OCI-LY3 (cell line): ENCODE data around the gene SCIN.

Source experiments
- EZH2phosphoT487 ChIP-seq: fragments of 200-600 bp; shearing (Covaris generic); IDR thresholded peaks from 2 replicates; pipeline ENCODE4 v1.6.1; 2018; ENCODE audit warnings: antibody characterized with exemption, mixed run types, low read depth
- TF ChIP-seq, protein P1 (sequence below): fragments of 200-600, 300-600 bp; sonication (generic); IDR thresholded peaks from 2 replicates; pipeline ENCODE4 v1.5.1; 2014; ENCODE audit warnings: antibody characterized with exemption, low read length, low read depth

DNA sequence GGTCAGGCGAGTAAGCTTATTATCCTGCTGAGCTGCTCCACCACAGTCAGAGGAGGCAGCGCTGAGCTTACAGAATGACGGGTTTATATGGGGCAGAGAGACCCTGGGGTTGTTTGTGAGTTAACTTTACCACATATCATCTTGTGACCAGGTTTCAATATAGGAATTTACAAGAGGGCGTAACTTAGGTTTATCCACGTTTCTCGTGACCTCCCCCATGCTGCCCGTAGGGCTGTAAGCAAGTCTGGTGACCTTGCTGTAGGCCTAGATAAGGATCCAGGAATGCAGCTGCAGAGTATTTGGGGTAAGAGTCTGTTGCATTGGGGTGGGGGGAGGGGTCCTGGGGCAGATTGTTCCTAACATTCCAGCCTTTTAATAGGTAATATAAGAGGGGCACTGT is 24.6 kb downstream of the SCIN start:
- TF ChIP-seq, protein P1, sequence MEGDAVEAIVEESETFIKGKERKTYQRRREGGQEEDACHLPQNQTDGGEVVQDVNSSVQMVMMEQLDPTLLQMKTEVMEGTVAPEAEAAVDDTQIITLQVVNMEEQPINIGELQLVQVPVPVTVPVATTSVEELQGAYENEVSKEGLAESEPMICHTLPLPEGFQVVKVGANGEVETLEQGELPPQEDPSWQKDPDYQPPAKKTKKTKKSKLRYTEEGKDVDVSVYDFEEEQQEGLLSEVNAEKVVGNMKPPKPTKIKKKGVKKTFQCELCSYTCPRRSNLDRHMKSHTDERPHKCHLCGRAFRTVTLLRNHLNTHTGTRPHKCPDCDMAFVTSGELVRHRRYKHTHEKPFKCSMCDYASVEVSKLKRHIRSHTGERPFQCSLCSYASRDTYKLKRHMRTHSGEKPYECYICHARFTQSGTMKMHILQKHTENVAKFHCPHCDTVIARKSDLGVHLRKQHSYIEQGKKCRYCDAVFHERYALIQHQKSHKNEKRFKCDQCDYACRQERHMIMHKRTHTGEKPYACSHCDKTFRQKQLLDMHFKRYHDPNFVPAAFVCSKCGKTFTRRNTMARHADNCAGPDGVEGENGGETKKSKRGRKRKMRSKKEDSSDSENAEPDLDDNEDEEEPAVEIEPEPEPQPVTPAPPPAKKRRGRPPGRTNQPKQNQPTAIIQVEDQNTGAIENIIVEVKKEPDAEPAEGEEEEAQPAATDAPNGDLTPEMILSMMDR = no peak
- no peak for TF ChIP-seq EZH2phosphoT487
